Measurements from ENCODE around the gene VIL1. TPM values are rescaled to one million over a fixed set of nuclear protein-coding genes. Genes with fewer than 3 reads are reported as not detected.

The VIL1 gene
- total RNA-seq, 1 experiment from 2014 or later: 0.26 TPM

- DNase-seq (no peak), ATAC-seq (no peak)
- Histone ChIP-seq H4K20me1 (ENCODE audit: low read length) (no peaks in the 10 kb centered on the region), H3K27me3 (ENCODE audit: low read length) (no peaks in the 10 kb centered on the region), H3K4me3 (ENCODE audit: low read length) (no peak overlapping the region), H3K9me2 (replicated peaks; ENCODE audit: low read length) (no peaks in the 10 kb centered on the region), H3K36me3 (ENCODE audit: low read depth, low read length) (peaks cover 25% of the 10 kb centered on the region), H3K9me3 (ENCODE audit: low read length) (no peaks in the 10 kb centered on the region), H3F3A (ENCODE audit: low read length, unreplicated experiment) (no peaks in the 10 kb centered on the region), H3K79me2 (ENCODE audit: low read length) (no peaks in the 10 kb centered on the region), H3K27ac (ENCODE audit: low read length) (no peak overlapping the region), H3K4me2 (ENCODE audit: low read length) (no peak overlapping the region), H3K4me1 (ENCODE audit: insufficient read depth, low read length) (no peaks in the 10 kb centered on the region), H3K9ac (ENCODE audit: low read length) (no peak overlapping the region), H2AFZ (ENCODE audit: low read length) (no peak overlapping the region)
- intact Hi-C loops (cut with micrococcal nuclease): no loop called here
- TF ChIP-seq EZH2phosphoT487 (IDR thresholded peaks at IDR 0.05; ENCODE audit: borderline replicate concordance, low read length) (no peak), CTCF (conservative IDR thresholded peaks at IDR 0.05; ENCODE audit: low read depth, low read length) (no peak), EZH2 (IDR thresholded peaks at IDR 0.05; ENCODE audit: low read length, unreplicated experiment) (no peak)
- no TSS peak for BruUV-seq (replicated peaks)
- ChIA-PET POLR2A (ENCODE audit: unreplicated experiment) (no interaction called here), CTCF (no interaction called here)
Measured at GRCh38 chr2:218477247-218477646, 58.3 kb downstream of the VIL1 start.

GRCh38 chr2:218478544-218478943 lies 59.6 kb downstream of the VIL1 start:
- CTCF ChIA-PET: no interaction called here
- intact Hi-C loops (cut with micrococcal nuclease): no loop called here
- ATAC-seq (no peak), DNase-seq (no peak)
- no peaks in the 10 kb centered on the region for H3F3A ChIP-seq (ENCODE audit: low read length, unreplicated experiment)
- no peaks in the 10 kb centered on the region for H3K4me1 ChIP-seq (ENCODE audit: insufficient read depth, low read length)
- no peak overlapping the region for H2AFZ ChIP-seq (ENCODE audit: low read length)
- POLR2A ChIA-PET (ENCODE audit: unreplicated experiment): no interaction called here
- H3K4me3 ChIP-seq (ENCODE audit: low read length): no peak overlapping the region
- peaks cover 20% of the 10 kb centered on the region; the same call in 1 of the 2 replicates for H3K36me3 ChIP-seq (ENCODE audit: low read depth, low read length)
- no peaks in the 10 kb centered on the region for H3K9me2 ChIP-seq (replicated peaks; ENCODE audit: low read length)
- no peak overlapping the region for H3K4me2 ChIP-seq (ENCODE audit: low read length)
- no peaks in the 10 kb centered on the region for H3K27me3 ChIP-seq (ENCODE audit: low read length)
- H3K9ac ChIP-seq (ENCODE audit: low read length): no peak overlapping the region
- no TSS peak for BruUV-seq (replicated peaks)
- TF ChIP-seq EZH2 (IDR thresholded peaks at IDR 0.05; ENCODE audit: low read length, unreplicated experiment) (no peak), EZH2phosphoT487 (IDR thresholded peaks at IDR 0.05; ENCODE audit: borderline replicate concordance, low read length) (no peak), CTCF (conservative IDR thresholded peaks at IDR 0.05; ENCODE audit: low read depth, low read length) (no peak)
- H4K20me1 ChIP-seq (ENCODE audit: low read length): no peaks in the 10 kb centered on the region
- H3K9me3 ChIP-seq (ENCODE audit: low read length): no peaks in the 10 kb centered on the region
- no peak overlapping the region for H3K27ac ChIP-seq (ENCODE audit: low read length)
- H3K79me2 ChIP-seq (ENCODE audit: low read length): no peaks in the 10 kb centered on the region

- Histone ChIP-seq H3K79me2 (ENCODE audit: low read length) (no peaks in the 10 kb centered on the region), H3K9me2 (replicated peaks; ENCODE audit: low read length) (no peaks in the 10 kb centered on the region), H2AFZ (ENCODE audit: low read length) (no peak overlapping the region), H3K9ac (ENCODE audit: low read length) (no peak overlapping the region), H4K20me1 (ENCODE audit: low read length) (no peaks in the 10 kb centered on the region), H3K27ac (ENCODE audit: low read length) (no peak overlapping the region), H3K36me3 (ENCODE audit: low read depth, low read length) (peaks cover 14% of the 10 kb centered on the region; the same call in 1 of the 2 replicates), H3K4me2 (ENCODE audit: low read length) (no peak overlapping the region), H3K4me1 (ENCODE audit: insufficient read depth, low read length) (no peaks in the 10 kb centered on the region), H3K4me3 (ENCODE audit: low read length) (no peak overlapping the region), H3K9me3 (ENCODE audit: low read length) (no peaks in the 10 kb centered on the region), H3K27me3 (ENCODE audit: low read length) (no peaks in the 10 kb centered on the region), H3F3A (ENCODE audit: low read length, unreplicated experiment) (no peaks in the 10 kb centered on the region)
- intact Hi-C loops (cut with micrococcal nuclease): no loop called here
- ATAC-seq: no peak
- POLR2A ChIA-PET (ENCODE audit: unreplicated experiment): no interaction called here
- CTCF ChIA-PET: no interaction called here
- DNase-seq: no peak
- TF ChIP-seq EZH2 (IDR thresholded peaks at IDR 0.05; ENCODE audit: low read length, unreplicated experiment) (no peak), CTCF (conservative IDR thresholded peaks at IDR 0.05; ENCODE audit: low read depth, low read length) (no peak), EZH2phosphoT487 (IDR thresholded peaks at IDR 0.05; ENCODE audit: borderline replicate concordance, low read length) (no peak)
- no TSS peak for BruUV-seq (replicated peaks)
Measured at GRCh38 chr2:218479595-218479994, 60.7 kb downstream of the VIL1 start.
